ENCODE results near the gene ZNHIT6. TPM values are rescaled to one million over a fixed set of nuclear protein-coding genes. Genes with fewer than 3 reads are reported as not detected.

ZNHIT6 gene
- total RNA-seq, 4 donors from 2014 or later = 11.0 to 13.8 (median 12.5) TPM

- H3K36me3 ChIP-seq = no peaks in the 10 kb centered on the region
- WGBS = 97% methylated on average over 1 of the region's 1 CpG
- H3K9me3 ChIP-seq = no peaks in the 10 kb centered on the region
- H3K4me3 ChIP-seq = no peak overlapping the region
- H3K27ac ChIP-seq = no peak overlapping the region
- TF ChIP-seq POLR2AphosphoS5 (IDR thresholded peaks at IDR 0.05) (no peak), POLR2A (IDR thresholded peaks at IDR 0.05) (no peak), EP300 (IDR thresholded peaks at IDR 0.05) (no peak), CTCF (IDR thresholded peaks at IDR 0.05) (no peak)
- H3K27me3 ChIP-seq = no peaks in the 10 kb centered on the region
- H3K4me1 ChIP-seq = peaks cover 12% of the 10 kb centered on the region
- no peak for DNase-seq (ENCODE audit: low spot score in 2 of 2)
These were observed 99.4 kb downstream of the ZNHIT6 start for GRCh38 chr1:85608851-85609250.

GRCh38 chr1:85607921-85608265 is 100.3 kb downstream of the ZNHIT6 start:
- WGBS = 89% methylated on average over 4 of the region's 4 CpGs
- TF ChIP-seq CTCF (IDR thresholded peaks at IDR 0.05) = no peak
- TF ChIP-seq POLR2A (IDR thresholded peaks at IDR 0.05) = no peak
- no peak overlapping the region for H3K27ac ChIP-seq
- no peaks in the 10 kb centered on the region for H3K36me3 ChIP-seq
- no peak overlapping the region for H3K4me3 ChIP-seq
- H3K27me3 ChIP-seq = no peaks in the 10 kb centered on the region
- H3K9me3 ChIP-seq = no peaks in the 10 kb centered on the region
- no peak for DNase-seq (ENCODE audit: low spot score in 2 of 2)
- peaks cover 12% of the 10 kb centered on the region for H3K4me1 ChIP-seq

- no peaks in the 10 kb centered on the region for H3K36me3 ChIP-seq
- WGBS = 82% methylated on average over 10 of the region's 10 CpGs
- no peak for DNase-seq (ENCODE audit: low spot score in 2 of 2)
- H3K27me3 ChIP-seq = no peaks in the 10 kb centered on the region
- TF ChIP-seq POLR2A (IDR thresholded peaks at IDR 0.05) (no peak), EP300 (IDR thresholded peaks at IDR 0.05) (no peak), CTCF (IDR thresholded peaks at IDR 0.05) (no peak), POLR2AphosphoS5 (IDR thresholded peaks at IDR 0.05) (no peak)
- H3K4me3 ChIP-seq = no peak overlapping the region
- H3K27ac ChIP-seq = no peak overlapping the region
- H3K4me1 ChIP-seq = peaks cover 8% of the 10 kb centered on the region
- H3K9me3 ChIP-seq = no peaks in the 10 kb centered on the region
These were observed 100.9 kb downstream of the ZNHIT6 start for GRCh38 chr1:85607126-85607920.

GRCh38 chr1:85606414-85606800 is 101.8 kb downstream of the ZNHIT6 start:
- TF ChIP-seq POLR2AphosphoS5 (IDR thresholded peaks at IDR 0.05) = no peak
- TF ChIP-seq CTCF (IDR thresholded peaks at IDR 0.05) = no peak
- TF ChIP-seq EP300 (IDR thresholded peaks at IDR 0.05) = no peak
- no peak for TF ChIP-seq POLR2A (IDR thresholded peaks at IDR 0.05)
- no peak overlapping the region for H3K4me3 ChIP-seq
- WGBS = 91% methylated on average over 4 of the region's 4 CpGs
- peaks cover under 1% of the 10 kb centered on the region for H3K4me1 ChIP-seq
- H3K9me3 ChIP-seq = no peaks in the 10 kb centered on the region
- H3K36me3 ChIP-seq = no peaks in the 10 kb centered on the region
- no peak for DNase-seq (ENCODE audit: low spot score in 2 of 2)
- no peaks in the 10 kb centered on the region for H3K27me3 ChIP-seq
- H3K27ac ChIP-seq = no peak overlapping the region

- 92% methylated on average over 8 of the region's 8 CpGs for WGBS
- Histone ChIP-seq H3K27ac (no peak overlapping the region), H3K27me3 (no peaks in the 10 kb centered on the region), H3K4me3 (no peak overlapping the region), H3K36me3 (no peaks in the 10 kb centered on the region), H3K9me3 (no peaks in the 10 kb centered on the region), H3K4me1 (no peaks in the 10 kb centered on the region)
- DNase-seq (ENCODE audit: low spot score in 2 of 2) = no peak
- TF ChIP-seq POLR2A (IDR thresholded peaks at IDR 0.05) (no peak), CTCF (IDR thresholded peaks at IDR 0.05) (no peak), POLR2AphosphoS5 (IDR thresholded peaks at IDR 0.05) (no peak), EP300 (IDR thresholded peaks at IDR 0.05) (no peak)
These were observed 102.5 kb downstream of the ZNHIT6 start for GRCh38 chr1:85605484-85606413.

Data from suprapubic skin (tissue), 4 donors.